ENCODE measurements around the gene SNRK.

DNA sequence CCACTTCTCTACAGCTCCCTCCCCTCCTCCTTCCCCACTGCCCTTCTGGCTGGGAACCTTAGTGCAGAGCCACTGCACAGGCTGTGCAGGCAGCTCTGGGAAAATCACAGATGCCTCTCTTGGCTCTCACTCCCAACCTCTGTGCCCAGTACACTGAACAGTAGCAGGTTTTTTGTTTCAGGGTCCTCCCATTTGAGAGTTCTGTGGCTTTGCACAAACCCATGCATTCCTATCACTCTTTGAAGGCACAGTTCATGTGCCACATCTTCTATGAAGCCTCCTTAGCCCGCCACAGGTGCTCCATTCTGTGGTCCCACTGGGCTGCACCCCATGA, 103.9 kb downstream of the SNRK start:
- TF ChIP-seq, protein P1, sequence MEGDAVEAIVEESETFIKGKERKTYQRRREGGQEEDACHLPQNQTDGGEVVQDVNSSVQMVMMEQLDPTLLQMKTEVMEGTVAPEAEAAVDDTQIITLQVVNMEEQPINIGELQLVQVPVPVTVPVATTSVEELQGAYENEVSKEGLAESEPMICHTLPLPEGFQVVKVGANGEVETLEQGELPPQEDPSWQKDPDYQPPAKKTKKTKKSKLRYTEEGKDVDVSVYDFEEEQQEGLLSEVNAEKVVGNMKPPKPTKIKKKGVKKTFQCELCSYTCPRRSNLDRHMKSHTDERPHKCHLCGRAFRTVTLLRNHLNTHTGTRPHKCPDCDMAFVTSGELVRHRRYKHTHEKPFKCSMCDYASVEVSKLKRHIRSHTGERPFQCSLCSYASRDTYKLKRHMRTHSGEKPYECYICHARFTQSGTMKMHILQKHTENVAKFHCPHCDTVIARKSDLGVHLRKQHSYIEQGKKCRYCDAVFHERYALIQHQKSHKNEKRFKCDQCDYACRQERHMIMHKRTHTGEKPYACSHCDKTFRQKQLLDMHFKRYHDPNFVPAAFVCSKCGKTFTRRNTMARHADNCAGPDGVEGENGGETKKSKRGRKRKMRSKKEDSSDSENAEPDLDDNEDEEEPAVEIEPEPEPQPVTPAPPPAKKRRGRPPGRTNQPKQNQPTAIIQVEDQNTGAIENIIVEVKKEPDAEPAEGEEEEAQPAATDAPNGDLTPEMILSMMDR (conservative IDR thresholded peaks at IDR 0.05; ENCODE audit: low read length) = no peak
- TF ChIP-seq EZH2phosphoT487 (IDR thresholded peaks at IDR 0.05; ENCODE audit: borderline replicate concordance) = no peak
